ENCODE data around the gene SETD2. TPM values are rescaled to one million over a fixed set of nuclear protein-coding genes. Genes with fewer than 3 reads are reported as not detected.
"Not testable (repeated sequence)": the region's sequence is repeated elsewhere in the genome, so short reads cannot be mapped to it uniquely, and the experiment has no call there.

The SETD2 gene
- total RNA-seq, 1 donor from 2014 or later, result 26.4 TPM

DNA sequence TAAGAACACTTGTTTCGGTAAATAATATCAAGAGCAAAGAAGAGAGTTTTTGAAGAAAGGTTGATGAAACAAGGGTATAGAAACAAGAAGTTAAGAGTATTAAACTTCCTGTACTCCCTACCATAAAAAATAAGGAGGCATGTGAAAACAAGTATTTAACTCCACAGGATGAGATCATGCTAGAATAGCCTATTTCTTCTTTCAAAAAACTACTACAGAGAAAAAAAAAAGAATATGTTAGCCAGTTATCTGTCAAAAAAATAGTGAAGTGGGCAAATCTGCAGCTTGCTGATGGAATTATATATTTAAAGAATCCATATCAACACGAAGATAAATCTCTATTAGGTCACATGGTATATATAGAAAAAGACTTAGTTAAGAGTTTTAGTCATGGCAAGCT, 33.4 kb downstream of the SETD2 start:
- H3K4me1 ChIP-seq, result peaks cover 59% of the 10 kb centered on the region
- no peak for DNase-seq
- H3K4me3 ChIP-seq, result no peak overlapping the region
- H3K9me3 ChIP-seq (replicated peaks), result no peaks in the 10 kb centered on the region
- TF ChIP-seq, protein P1, sequence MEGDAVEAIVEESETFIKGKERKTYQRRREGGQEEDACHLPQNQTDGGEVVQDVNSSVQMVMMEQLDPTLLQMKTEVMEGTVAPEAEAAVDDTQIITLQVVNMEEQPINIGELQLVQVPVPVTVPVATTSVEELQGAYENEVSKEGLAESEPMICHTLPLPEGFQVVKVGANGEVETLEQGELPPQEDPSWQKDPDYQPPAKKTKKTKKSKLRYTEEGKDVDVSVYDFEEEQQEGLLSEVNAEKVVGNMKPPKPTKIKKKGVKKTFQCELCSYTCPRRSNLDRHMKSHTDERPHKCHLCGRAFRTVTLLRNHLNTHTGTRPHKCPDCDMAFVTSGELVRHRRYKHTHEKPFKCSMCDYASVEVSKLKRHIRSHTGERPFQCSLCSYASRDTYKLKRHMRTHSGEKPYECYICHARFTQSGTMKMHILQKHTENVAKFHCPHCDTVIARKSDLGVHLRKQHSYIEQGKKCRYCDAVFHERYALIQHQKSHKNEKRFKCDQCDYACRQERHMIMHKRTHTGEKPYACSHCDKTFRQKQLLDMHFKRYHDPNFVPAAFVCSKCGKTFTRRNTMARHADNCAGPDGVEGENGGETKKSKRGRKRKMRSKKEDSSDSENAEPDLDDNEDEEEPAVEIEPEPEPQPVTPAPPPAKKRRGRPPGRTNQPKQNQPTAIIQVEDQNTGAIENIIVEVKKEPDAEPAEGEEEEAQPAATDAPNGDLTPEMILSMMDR (IDR thresholded peaks at IDR 0.05; ENCODE audit: borderline replicate concordance), result no peak
- no peaks in the 10 kb centered on the region for H3K27me3 ChIP-seq (ENCODE audit: low read depth)
- intact Hi-C loops (cut with micrococcal nuclease), result no loop called here
- H3K27ac ChIP-seq (replicated peaks), result no peak overlapping the region
- no peaks in the 10 kb centered on the region for H3K36me3 ChIP-seq

DNA sequence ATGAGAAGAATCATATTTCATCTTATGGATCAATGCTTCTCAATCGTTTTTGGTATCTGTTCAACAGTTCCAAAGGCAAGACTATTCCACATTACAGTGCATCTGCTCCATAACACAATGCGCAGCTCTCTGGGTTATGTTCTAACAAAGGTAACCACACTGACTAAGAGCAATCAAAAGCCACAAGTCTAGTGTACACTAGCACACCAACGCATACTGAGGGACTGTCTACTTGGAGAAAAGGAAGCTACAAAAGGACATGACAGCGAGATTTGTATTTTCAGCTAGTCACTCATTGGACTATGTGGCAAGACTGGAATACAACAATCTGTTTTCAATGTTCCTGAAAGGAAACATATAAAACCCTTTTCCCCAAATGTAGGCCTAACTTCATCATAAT, 35.8 kb downstream of the SETD2 start:
- Histone ChIP-seq H3K36me3 (peaks cover 14% of the 10 kb centered on the region), H3K4me1 (peaks cover 39% of the 10 kb centered on the region), H3K4me3 (no peak overlapping the region), H3K27ac (replicated peaks) (no peak overlapping the region), H3K27me3 (ENCODE audit: low read depth) (no peaks in the 10 kb centered on the region), H3K9me3 (replicated peaks) (no peaks in the 10 kb centered on the region)
- TF ChIP-seq, protein P1 (IDR thresholded peaks at IDR 0.05; ENCODE audit: borderline replicate concordance), result no peak
- intact Hi-C loops (cut with micrococcal nuclease), result no loop called here
- DNase-seq, result no peak

DNA sequence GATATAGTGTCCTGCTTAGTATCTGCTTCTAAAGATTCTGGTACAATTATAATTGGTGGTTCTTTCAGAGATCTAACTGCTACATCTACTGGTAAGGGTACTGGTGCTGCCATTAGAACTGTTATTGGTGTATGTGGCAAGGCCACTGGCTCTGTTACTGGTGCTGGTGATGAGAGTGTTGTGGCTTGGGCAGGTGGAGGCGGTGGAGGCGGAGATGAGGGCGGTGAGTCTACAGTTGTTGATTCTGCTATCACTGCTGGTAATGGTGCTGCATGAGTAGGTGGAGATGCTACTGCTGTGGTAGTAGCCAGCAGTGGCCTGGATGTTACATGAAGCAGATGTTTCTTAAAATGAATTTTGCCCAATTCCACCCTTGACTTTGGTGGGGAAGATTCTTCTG, 40.1 kb downstream of the SETD2 start:
- Histone ChIP-seq H3K4me3 (no peak overlapping the region), H3K36me3 (peaks cover 44% of the 10 kb centered on the region), H3K4me1 (peaks cover 20% of the 10 kb centered on the region), H3K27me3 (ENCODE audit: low read depth) (no peaks in the 10 kb centered on the region), H3K9me3 (replicated peaks) (no peaks in the 10 kb centered on the region), H3K27ac (replicated peaks) (no peak overlapping the region)
- TF ChIP-seq, protein P1 (IDR thresholded peaks at IDR 0.05; ENCODE audit: borderline replicate concordance), result no peak
- intact Hi-C loops (cut with micrococcal nuclease), result no loop called here
- DNase-seq, result no peak

DNA sequence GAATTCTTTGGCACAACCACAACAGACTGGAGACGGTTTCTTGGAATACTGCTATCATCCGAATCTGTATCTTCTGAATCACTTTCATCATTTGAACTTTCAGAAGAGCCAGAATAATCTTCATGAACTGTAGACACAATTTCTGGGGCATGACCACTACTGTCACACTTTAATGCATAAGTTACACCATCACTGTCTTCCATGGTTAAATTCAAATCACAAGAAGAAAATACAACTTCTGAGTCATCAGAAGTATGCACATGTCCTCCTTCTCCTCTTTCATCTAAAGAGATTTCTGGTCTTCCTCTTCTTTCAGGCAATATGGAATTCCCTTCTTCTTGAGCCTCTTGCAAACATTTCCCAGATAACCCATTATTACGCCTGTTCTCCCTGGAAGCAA, 42.5 kb downstream of the SETD2 start:
- no peak for DNase-seq
- TF ChIP-seq, protein P1 (IDR thresholded peaks at IDR 0.05; ENCODE audit: borderline replicate concordance), result no peak
- intact Hi-C loops (cut with micrococcal nuclease), result no loop called here
- Histone ChIP-seq H3K9me3 (replicated peaks) (no peaks in the 10 kb centered on the region), H3K4me3 (no peak overlapping the region), H3K36me3 (peaks cover 49% of the 10 kb centered on the region), H3K4me1 (peaks cover 7% of the 10 kb centered on the region), H3K27ac (replicated peaks) (no peak overlapping the region), H3K27me3 (ENCODE audit: low read depth) (no peaks in the 10 kb centered on the region)

DNA sequence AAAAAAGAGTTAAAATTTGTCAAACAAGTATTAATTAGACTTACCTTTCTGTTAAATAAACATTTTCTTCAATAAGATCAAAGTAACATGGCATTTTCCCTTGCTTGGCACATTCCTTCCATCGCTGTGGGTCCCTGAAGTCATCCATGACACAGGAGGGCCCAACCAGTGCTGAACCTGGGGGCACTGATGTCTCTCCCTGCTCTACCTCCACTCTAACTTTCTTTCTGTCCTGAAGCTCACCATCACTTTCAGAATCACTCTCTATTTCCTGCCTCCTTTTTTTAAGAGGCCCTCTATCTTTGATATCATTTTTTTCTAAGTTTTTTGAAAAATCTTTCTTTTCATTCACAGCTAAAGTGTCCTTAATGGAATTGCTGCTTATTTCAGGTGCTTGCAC, 43.8 kb downstream of the SETD2 start:
- peaks cover 7% of the 10 kb centered on the region for H3K4me1 ChIP-seq
- TF ChIP-seq, protein P1 (IDR thresholded peaks at IDR 0.05; ENCODE audit: borderline replicate concordance), result no peak
- H3K9me3 ChIP-seq (replicated peaks), result no peaks in the 10 kb centered on the region
- H3K36me3 ChIP-seq, result peaks cover 62% of the 10 kb centered on the region
- H3K27me3 ChIP-seq (ENCODE audit: low read depth), result no peaks in the 10 kb centered on the region
- H3K4me3 ChIP-seq, result no peak overlapping the region
- intact Hi-C loops (cut with micrococcal nuclease), result no loop called here
- H3K27ac ChIP-seq (replicated peaks), result no peak overlapping the region
- no peak for DNase-seq

DNA sequence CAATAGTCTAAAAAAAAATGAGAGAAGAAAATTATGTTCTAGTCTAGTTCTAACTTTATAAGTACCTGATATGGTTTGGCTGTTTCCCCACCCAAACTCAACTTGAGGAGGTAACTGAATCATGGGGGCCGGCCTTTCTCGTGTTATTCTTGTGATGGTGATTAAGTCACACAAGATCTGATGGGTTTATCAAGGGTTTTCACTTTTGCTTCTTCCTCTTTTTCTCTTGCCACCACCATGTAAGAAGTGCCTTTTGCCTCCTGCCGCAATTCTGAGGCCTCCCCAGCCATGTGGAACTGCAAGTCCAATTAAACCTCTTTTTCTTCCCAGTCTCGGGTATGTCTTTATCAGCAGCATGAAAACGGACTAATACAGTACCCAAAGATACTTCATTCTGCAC, 44.5 kb downstream of the SETD2 start:
- H3K4me1 ChIP-seq; H3K27ac ChIP-seq (replicated peaks); DNase-seq; intact Hi-C loops (cut with micrococcal nuclease); H3K27me3 ChIP-seq (ENCODE audit: low read depth); H3K9me3 ChIP-seq (replicated peaks); H3K4me3 ChIP-seq: not testable (repeated sequence)
- peaks cover 68% of the 10 kb centered on the region for H3K36me3 ChIP-seq

All from left ventricle myocardium inferior (tissue), 1 donor.